NCI-H446 (cell line): ENCODE results near the gene CFHR3.
"Not testable (repeated sequence)": the region's sequence is repeated elsewhere in the genome, so short reads cannot be mapped to it uniquely, and the experiment has no call there.

Experiments
- DNase-seq, 2 experiments: peaks; one replicate each; lab custom pipeline; 2025; lab: John Stamatoyannopoulos, UW

The CFHR3 gene

DNA sequence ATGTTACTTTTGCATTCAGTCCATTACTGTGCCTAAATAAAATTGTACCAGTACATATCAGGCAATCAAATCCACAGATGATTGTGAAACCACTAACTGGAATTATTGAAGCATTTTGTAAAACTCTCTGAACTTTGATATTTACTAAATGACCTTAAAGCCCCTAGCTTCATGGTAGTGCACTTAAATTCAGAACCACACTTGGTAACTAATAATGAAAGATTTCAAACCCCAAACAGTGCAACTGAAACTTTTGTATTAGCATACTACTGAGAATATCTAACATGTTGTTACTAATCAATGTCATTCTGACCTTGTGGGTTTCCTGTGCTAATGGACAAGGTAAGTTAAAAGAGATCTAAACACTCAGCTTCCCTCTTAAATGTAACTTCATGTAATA, at the start of gene CFHR3:
Gene CFHR3, plus strand, starts transcription at position 238 of the 400 bp plus-strand sequence. Its CDS starts 47 bp downstream, at position 285.
- no peak for DNase-seq

- no peak for DNase-seq
Observed at GRCh38 chr1:196732526-196732925, 42.1 kb upstream of the CFHR3 start.

DNA sequence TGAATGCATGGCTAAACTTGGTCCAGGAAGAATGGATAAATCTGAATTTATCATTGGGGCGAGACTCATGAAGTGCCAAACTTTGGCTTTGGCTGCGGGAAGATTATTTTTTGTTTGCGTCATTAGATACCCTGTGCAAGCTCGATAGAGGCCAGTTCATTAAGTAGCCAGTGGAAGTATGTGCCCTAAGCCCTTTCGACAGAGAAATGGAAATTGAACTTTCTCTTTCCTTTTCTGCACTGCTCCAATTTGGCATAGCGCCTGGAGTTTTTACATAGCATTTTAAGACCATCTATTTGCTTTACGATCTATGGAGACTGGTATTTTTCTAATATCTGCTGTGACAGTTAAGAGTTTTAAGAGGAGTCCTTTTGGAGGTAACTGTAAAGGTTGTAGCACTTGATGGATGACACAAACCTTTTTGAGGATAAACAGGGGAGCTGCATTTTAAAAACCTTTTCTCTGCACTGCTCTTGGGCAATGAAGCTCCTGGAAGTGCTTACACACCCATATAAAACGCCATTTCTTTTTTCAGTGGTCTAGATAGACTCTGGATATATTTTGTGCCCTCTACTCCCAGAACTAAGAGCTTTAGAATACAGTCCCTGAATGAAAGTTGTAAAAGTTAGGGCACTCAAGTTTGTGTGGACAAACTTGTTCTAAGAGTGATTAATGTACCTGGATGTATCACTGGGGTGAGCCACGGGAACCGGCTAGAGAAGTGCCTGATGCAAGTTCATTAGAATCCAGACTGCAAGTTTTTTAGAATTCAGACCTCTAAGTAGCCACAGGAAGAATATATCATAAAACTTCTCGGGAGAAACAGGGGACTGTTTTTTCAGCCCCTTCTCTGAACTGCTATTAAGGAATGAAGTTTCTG, 41.3 kb upstream of the CFHR3 start:
- DNase-seq, result no peak

- DNase-seq, result no peak
Observed at GRCh38 chr1:196734006-196734405, 40.6 kb upstream of the CFHR3 start.

- no peak for DNase-seq
Observed at GRCh38 chr1:196734460-196734859, 40.2 kb upstream of the CFHR3 start.

DNA sequence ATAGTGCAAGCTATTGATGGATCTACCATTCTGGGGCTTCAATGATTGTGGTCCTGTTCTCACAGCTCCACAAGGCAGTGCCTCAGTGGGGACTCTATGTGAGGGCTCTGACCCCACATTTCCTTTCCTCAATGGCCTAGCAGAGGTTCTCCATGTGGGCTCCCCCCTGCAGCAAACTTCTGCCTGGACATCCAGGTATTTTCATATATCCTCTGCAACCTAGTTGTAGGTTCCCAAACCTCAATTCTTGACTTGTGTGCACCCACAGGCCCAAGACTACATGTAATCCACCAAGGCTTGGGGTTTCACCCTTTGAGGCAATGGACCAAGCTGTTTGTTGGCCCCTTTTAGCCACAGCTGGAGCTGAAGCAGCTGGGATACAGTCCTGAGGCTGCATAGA, 35.9 kb upstream of the CFHR3 start:
- no peak for DNase-seq

DNA sequence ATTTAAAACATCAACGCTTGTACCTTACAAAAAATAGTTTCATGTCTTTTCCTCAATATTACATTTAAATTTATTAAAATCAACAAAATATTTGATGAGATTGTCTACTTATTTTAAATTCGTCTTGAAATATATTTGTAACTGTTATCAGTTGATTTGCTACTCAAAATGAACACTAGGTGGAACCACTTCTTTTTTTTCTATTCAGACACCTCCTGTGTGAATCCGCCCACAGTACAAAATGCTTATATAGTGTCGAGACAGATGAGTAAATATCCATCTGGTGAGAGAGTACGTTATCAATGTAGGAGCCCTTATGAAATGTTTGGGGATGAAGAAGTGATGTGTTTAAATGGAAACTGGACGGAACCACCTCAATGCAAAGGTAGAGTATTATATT, 31.4 kb upstream of the CFHR3 start:
- peak; percentile 60 to 73 for DNase-seq

DNA sequence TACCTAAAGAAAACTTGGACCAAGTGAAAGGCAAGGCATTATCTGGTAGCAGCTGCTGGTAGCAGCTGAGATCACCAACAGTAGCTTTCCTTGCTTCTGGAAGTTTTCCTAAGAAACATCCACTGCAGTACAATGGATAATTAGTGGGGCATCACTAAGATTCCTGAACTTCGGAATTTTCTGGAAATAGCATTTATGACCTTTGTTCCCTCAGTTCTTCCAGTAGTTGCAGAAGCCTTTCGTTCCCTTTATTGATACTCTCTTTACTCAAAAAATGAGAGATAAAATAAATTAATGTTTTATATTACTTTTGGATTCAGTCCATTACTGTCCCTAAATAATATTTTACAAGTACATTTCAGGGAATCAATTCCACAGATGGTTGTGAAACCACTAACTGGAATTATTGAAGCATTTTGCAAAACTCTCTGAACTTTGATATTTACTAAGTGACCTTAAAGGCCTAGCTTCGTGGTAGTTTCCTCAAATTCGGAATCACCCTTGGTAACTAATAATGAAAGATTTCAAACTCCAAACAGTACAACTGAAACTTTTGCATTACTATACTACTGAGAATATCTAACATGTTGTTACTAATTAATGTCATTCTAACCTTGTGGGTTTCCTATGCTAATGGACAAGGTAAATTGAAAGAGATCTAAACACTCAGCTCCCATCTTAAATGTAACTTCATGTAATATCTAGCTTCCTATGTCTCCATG, 9.5 kb upstream of the CFHR3 start:
- not testable (repeated sequence) for DNase-seq

DNA sequence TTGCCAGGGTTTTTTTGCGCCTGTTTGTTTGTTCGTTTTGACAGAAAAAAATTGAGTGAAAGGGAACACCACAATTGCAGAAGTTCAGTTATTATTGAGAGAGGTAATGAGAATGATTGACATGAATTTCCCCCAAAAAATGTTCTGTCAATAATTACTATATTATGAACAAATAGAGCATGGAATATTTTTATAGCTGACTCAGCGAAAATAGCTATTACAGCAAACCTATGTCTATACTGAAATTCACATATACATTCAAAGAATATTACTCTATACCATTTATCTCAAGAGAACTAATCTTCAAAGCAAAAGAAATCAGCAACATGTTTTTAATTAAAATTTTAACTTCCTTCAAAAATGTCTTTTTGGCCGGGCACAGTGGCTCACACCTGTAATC, 4.8 kb upstream of the CFHR3 start:
- DNase-seq, result not testable (repeated sequence)

DNA sequence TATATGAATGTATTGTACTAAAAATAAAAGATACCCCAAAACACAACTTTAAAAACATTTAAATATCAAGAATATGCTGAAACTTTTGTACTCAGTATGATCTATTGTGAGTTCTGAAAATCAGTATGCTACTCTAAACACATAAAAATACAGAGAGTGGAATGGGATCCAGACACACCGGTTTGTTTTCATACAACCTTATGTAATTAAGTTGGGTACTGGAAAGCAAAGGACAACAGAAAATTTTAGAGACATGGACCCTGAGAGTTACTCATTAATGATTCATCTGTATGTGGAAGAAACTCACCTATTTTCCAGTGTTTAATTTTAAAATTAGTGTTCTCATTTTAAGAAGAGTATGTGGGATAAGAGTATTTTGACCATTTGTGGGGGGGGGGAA, 927 bp upstream of the CFHR3 start:
- DNase-seq, result no peak

DNA sequence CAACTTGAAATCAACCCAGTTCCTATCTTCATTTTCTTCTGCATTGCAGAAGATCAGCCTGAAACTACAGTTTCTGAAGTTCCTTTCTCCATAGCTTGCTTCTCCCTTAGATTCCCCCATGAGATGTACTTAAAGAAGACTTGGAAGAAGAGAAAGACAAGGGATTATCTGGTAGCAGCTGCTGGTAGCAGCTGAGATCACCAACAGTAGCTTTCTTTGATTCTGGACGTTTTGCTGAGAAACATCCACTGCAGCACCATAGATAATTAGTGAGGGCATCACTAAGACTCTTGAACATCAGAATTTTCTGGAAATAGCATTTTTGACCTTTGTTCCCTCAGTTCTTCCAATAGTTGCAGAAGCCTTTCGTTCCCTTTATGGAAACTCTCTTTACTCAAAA, 465 bp upstream of the CFHR3 start:
- DNase-seq, result no peak

DNA sequence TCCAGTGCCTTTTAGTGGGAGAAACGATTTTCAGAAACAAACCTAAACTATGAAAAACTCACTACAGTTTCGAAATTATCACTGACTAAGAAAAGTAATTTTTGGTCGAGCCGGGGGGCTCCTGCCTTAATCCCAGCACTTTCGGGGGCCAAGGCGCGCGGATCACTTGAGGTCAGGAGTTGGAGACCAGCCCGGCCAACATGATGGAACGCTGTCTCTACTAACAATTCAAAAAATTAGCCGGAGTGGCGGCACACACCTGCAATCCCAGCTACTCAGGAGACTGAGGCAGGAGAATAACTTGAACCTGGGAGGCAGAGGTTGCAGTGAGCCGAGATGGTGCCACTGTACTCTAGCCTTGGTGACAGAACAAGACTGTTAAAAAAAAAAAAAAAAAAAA, 3.0 kb downstream of the CFHR3 start:
- DNase-seq, result no peak

DNA sequence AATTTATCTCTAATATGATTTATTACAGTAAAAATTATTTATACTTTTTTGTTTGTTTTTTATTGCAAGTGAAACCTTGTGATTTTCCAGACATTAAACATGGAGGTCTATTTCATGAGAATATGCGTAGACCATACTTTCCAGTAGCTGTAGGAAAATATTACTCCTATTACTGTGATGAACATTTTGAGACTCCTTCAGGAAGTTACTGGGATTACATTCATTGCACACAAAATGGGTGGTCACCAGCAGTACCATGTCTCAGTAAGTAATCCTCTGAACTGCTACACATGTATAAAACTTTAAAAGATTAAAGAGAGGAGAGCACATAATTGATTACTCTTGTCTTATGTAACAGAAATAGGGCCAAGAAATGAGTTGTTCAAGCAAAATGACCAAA, 4.5 kb downstream of the CFHR3 start:
- no peak for DNase-seq

- not testable (repeated sequence) for DNase-seq
Observed at GRCh38 chr1:196791252-196791651, 16.6 kb downstream of the CFHR3 start.

DNA sequence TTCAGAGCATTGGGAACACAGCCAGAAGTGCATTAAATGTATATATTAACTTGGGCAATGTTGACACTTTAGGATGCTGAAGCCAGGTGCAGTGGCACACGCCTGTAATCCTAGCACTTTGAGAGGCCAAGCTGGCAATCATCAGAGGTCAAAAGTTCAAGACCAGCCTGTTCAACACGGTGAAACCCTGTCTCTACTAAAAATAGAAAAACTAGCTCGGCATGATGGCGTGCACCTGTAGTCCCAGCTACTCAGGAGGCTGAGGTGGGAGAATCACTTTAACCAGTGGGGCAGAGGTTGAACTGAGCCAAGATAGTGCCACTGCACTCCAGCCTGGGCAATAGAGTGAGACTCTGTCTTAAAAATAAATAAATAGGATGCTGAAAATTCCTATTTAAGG, 19.5 kb downstream of the CFHR3 start:
- not testable (repeated sequence) for DNase-seq

DNA sequence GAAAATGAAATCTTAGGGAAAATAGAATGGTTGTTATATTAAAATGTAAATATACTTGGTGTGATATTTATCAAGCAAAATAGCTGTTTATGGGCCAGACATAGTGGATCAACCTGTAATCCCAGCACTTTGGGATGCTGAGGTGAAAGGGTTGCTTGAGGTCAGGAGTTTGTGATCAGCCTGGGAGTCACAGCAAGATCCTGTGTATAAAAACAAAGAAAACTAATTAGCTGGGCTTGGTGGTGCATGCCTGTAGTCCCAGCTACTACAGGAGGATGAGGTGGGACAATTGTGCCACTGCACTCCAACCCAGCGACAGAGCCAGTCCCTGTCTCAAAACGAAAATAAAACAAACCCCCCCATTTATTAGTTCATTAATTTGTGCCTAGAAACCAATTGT, 23.3 kb downstream of the CFHR3 start:
- DNase-seq, result no peak

DNA sequence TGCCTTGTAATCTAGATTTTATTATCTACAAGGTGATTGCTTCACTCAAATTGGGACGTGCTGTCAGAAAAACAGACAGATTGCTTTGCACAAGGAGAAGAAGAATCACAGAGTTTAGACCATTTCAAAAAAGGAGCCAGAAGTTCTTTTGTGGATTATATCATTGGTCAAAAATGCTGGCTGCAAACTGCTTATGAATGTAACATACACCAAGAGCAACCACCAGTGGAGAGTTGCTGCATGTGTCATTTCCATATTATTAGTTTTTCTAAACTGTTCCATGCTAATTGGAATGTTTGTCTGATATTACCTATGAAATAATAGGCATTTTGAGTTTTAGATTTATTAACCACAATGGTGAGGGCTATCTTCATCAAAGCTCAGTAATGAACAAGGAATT, 27.3 kb downstream of the CFHR3 start:
- not testable (repeated sequence) for DNase-seq

DNA sequence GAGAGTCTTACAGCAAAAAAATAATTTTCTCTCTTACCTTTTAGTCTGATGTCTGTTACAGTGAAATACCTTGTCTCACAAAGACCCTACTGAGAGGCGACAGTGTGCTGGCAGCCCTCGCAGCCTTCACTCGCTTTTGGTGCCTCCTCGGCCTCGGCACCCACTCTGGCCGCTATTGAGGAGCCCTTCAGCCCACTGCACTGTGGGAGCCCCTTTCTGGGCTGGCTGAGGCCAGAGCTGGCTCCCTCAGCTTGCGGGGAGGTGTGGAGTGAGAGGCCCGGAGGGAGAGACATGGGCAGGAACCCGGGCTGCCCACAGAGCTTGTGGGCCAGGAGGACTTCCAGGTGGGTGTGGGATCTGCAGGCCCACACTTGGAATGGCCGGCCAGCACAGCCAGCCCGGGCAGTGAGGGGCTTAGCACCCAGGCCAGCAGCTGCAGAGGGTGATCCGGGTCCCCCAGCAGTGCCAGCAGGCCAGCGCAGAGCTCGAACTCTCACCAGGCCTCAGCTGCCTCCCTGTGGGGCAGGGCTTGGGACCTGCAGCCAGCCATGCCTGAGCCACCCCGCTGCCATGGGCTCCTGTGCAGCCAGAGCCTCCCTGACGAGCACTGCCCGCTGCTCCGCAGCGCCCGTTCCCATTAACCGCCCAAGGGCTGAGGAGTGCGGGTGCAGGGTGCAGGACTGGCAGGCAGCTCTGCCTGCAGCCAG, 34.0 kb downstream of the CFHR3 start:
- DNase-seq, result no peak

GRCh38 chr1:196817442-196817841, 42.8 kb downstream of the CFHR3 start:
- not testable (repeated sequence) for DNase-seq

DNA sequence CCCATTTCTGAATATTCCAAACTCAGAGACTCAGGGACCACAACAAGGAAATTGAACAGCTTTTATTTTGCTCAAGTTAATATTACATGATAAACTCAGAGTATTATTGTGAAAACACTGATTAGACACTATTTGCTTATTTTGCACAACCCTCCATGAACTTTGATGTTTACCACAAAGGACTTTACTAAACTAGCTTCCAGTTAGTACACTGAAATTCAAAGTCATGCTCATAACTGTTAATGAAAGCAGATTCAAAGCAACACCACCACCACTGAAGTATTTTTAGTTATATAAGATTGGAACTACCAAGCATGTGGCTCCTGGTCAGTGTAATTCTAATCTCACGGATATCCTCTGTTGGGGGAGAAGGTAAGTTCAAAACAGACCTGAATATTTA, 44.9 kb downstream of the CFHR3 start, which contains the start of gene CFHR1:
Gene CFHR1, plus strand, starts transcription at position 201 of the 400 bp plus-strand sequence. Its CDS starts 114 bp downstream, at position 315.
- not testable (repeated sequence) for DNase-seq

DNA sequence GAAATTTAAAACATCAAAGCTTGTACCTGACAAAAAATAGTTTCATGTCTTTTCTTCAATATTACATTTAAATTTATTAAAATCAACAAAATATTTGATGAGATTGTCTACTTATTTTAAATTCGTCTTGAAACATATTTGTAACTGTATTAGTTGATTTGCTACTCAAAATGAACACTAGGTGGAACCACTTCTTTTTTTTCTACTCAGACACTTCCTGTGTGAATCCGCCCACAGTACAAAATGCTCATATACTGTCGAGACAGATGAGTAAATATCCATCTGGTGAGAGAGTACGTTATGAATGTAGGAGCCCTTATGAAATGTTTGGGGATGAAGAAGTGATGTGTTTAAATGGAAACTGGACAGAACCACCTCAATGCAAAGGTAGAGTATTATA, 53.2 kb downstream of the CFHR3 start:
- peak in 1 of 2 experiments; percentile 34 for DNase-seq
